ENCODE measurements around the gene RAB39A. TPM values are rescaled to one million over a fixed set of nuclear protein-coding genes. Genes with fewer than 3 reads are reported as not detected.
A peak's percentile ranks its signal among the peaks of the same experiment; 100 is the strongest.

RAB39A gene
- total RNA-seq, 1 donor from 2014 or later: not detected

- intact Hi-C loops (cut with DNase I): loop anchor here (1.0 to 10.0 kb wide), 7 partner anchors 113 to 657 kb away; partner anchors contain the start of genes ACAT1, ATM, C11orf65 and DDX10
- H3K9me3 ChIP-seq: no peaks in the 10 kb centered on the region
- no peak for DNase-seq (ENCODE audit: low spot score in 2 of 2)
- TF ChIP-seq CTCF (IDR thresholded peaks at IDR 0.05): no peak
- H3K4me3 ChIP-seq: no peak overlapping the region
- H3K36me3 ChIP-seq: no peaks in the 10 kb centered on the region
- H3K27ac ChIP-seq: no peak overlapping the region
- H3K4me1 ChIP-seq: peaks cover 4 to 10% of the 10 kb centered on the region in 2 donors
- no peaks in the 10 kb centered on the region for H3K27me3 ChIP-seq
Measured at GRCh38 chr11:108007819-108008218, 79.6 kb downstream of the RAB39A start.

GRCh38 chr11:108008656-108009496 lies 80.6 kb downstream of the RAB39A start, which contains the start of gene CUL5:
CUL5 (plus strand) TSS chr11:108008898; CDS start chr11:108009349, 451 bp downstream.
- Histone ChIP-seq H3K27ac (peak within 1 kb of the TSS; percentile 97 to 99), H3K36me3 (no peaks in the 10 kb centered on the region), H3K4me3 (peak within 1 kb of the TSS; percentile 80 to 84), H3K4me1 (peaks cover 4 to 10% of the 10 kb centered on the region in 2 donors), H3K27me3 (no peaks in the 10 kb centered on the region), H3K9me3 (no peaks in the 10 kb centered on the region)
- DNase-seq (ENCODE audit: low spot score in 2 of 2): peak; percentile 53 to 93
- TF ChIP-seq CTCF (IDR thresholded peaks at IDR 0.05): peak; percentile 79 to 95 (median 85)
- intact Hi-C loops (cut with DNase I): loop anchor here (1.0 to 10.0 kb wide), 7 partner anchors 112 to 656 kb away; partner anchors contain the start of genes ACAT1, ATM, C11orf65 and DDX10

GRCh38 chr11:108009497-108010370 lies 81.5 kb downstream of the RAB39A start:
- H3K4me1 ChIP-seq: peaks cover 4 to 10% of the 10 kb centered on the region in 2 donors
- no peaks in the 10 kb centered on the region for H3K36me3 ChIP-seq
- H3K27ac ChIP-seq: peak overlapping the region; percentile 97 to 99
- TF ChIP-seq CTCF (IDR thresholded peaks at IDR 0.05): no peak
- peak overlapping the region; percentile 80 to 84 for H3K4me3 ChIP-seq
- H3K27me3 ChIP-seq: no peaks in the 10 kb centered on the region
- DNase-seq (ENCODE audit: low spot score in 2 of 2): no peak
- intact Hi-C loops (cut with DNase I): loop anchor here (2.0 to 10.0 kb wide), 5 partner anchors 167 to 655 kb away; partner anchors contain the start of genes ATM, C11orf65, DDX10 and NPAT
- no peaks in the 10 kb centered on the region for H3K9me3 ChIP-seq

- Histone ChIP-seq H3K9me3 (no peaks in the 10 kb centered on the region), H3K27me3 (no peaks in the 10 kb centered on the region), H3K27ac (no peak overlapping the region), H3K4me3 (no peak overlapping the region), H3K4me1 (peaks cover 4 to 10% of the 10 kb centered on the region in 2 donors), H3K36me3 (no peaks in the 10 kb centered on the region)
- DNase-seq (ENCODE audit: low spot score in 2 of 2): no peak
- intact Hi-C loops (cut with DNase I): no loop called here
- no peak for TF ChIP-seq CTCF (IDR thresholded peaks at IDR 0.05)
Measured at GRCh38 chr11:108012139-108012725, 84.0 kb downstream of the RAB39A start.

Other genes starting within 250 kb of the RAB39A start
- not detected for gene SLN, start 216.4 kb upstream of the RAB39A start, total RNA-seq
- gene SLC35F2, start 69.7 kb upstream of the RAB39A start, total RNA-seq: 5.4 TPM
- 6.0 TPM for gene CUL5, start 80.5 kb downstream of the RAB39A start, total RNA-seq
- 187 TPM for gene ACAT1, start 193.1 kb downstream of the RAB39A start, total RNA-seq